NCI-H1694 treated with DMSO at 0.1 percent for 48 hours (cell line): ENCODE results near the gene HSPA12A.
"Not testable (repeated sequence)": the region's sequence is repeated elsewhere in the genome, so short reads cannot be mapped to it uniquely, and the experiment has no call there.

Source experiments
- DNase-seq: peaks from one replicate; lab custom pipeline; 2025; lab: John Stamatoyannopoulos, UW

The HSPA12A gene

GRCh38 chr10:116716381-116716780 is 26.0 kb downstream of the HSPA12A start:
- DNase-seq: no peak

GRCh38 chr10:116715839-116716377 is 26.5 kb downstream of the HSPA12A start:
- DNase-seq: no peak

- no peak for DNase-seq
These were observed 27.0 kb downstream of the HSPA12A start for GRCh38 chr10:116715341-116715740.

- DNase-seq: no peak
These were observed 28.5 kb downstream of the HSPA12A start for GRCh38 chr10:116713846-116714245.

- no peak for DNase-seq
These were observed 29.3 kb downstream of the HSPA12A start for GRCh38 chr10:116712989-116713543.

- DNase-seq: no peak
These were observed 29.8 kb downstream of the HSPA12A start for GRCh38 chr10:116712519-116712918.

- DNase-seq: not testable (repeated sequence)
These were observed 30.6 kb downstream of the HSPA12A start for GRCh38 chr10:116711803-116712202.

- DNase-seq: no peak
These were observed 32.3 kb downstream of the HSPA12A start for GRCh38 chr10:116710076-116710475.

- no peak for DNase-seq
These were observed 33.5 kb downstream of the HSPA12A start for GRCh38 chr10:116708877-116709276.

GRCh38 chr10:116708391-116708821 is 34.0 kb downstream of the HSPA12A start:
- no peak for DNase-seq

- no peak for DNase-seq
These were observed 34.4 kb downstream of the HSPA12A start for GRCh38 chr10:116707981-116708380.

GRCh38 chr10:116706281-116706680 is 36.1 kb downstream of the HSPA12A start:
- no peak for DNase-seq

GRCh38 chr10:116705498-116705897 is 36.9 kb downstream of the HSPA12A start:
- no peak for DNase-seq

- no peak for DNase-seq
These were observed 37.4 kb downstream of the HSPA12A start for GRCh38 chr10:116704926-116705325.

- DNase-seq: no peak
These were observed 40.2 kb downstream of the HSPA12A start for GRCh38 chr10:116702165-116702564.

- DNase-seq: no peak
These were observed 42.8 kb downstream of the HSPA12A start for GRCh38 chr10:116699471-116700150.

GRCh38 chr10:116699049-116699448 is 43.3 kb downstream of the HSPA12A start:
- no peak for DNase-seq

- no peak for DNase-seq
These were observed 44.0 kb downstream of the HSPA12A start for GRCh38 chr10:116698364-116698763.

GRCh38 chr10:116697816-116698215 is 44.5 kb downstream of the HSPA12A start:
- no peak for DNase-seq

GRCh38 chr10:116696919-116697318 is 45.4 kb downstream of the HSPA12A start:
- no peak for DNase-seq

GRCh38 chr10:116694927-116695268 is 47.5 kb downstream of the HSPA12A start:
- DNase-seq: no peak

- no peak for DNase-seq
These were observed 48.0 kb downstream of the HSPA12A start for GRCh38 chr10:116694243-116694926.

GRCh38 chr10:116692225-116692624 is 50.1 kb downstream of the HSPA12A start:
- no peak for DNase-seq
